Activated T-cell treated with anti-CD3 and anti-CD28 coated beads, Interleukin-2, amount 50 U/mL, for 72 hours (primary cell): ENCODE results near the gene ATXN7L3B. TPM values are rescaled to one million over a fixed set of nuclear protein-coding genes. Genes with fewer than 3 reads are reported as not detected.

ENCODE experiments used
- ATAC-seq, 2 donors: fragments of 150-1000 bp; cut with Tn5 transposase; replicated peaks in 1 of 2; 2 replicates each; pipeline ENCODE4 v1.10.0; 2021; ENCODE audit warnings: moderate library complexity in 2 of 2, mild to moderate bottlenecking in 1 of 2
- DNase-seq, 2 donors: peaks; one replicate each; pipeline ENCODE4 v3.0.0; 2021 to 2022; ENCODE audit warnings: mixed read lengths in 1 of 2
- H3K27ac Mint-ChIP-seq: one replicate; pipeline ENCODE4 v1.8.0; 2022; ENCODE audit warnings: mild to moderate bottlenecking, moderate library complexity, mixed read lengths
- H3K27me3 Mint-ChIP-seq: one replicate; pipeline ENCODE4 v1.8.0; 2022; ENCODE audit warnings: low read depth, mixed read lengths
- H3K36me3 Mint-ChIP-seq, 2 donors: one replicate each; pipeline ENCODE4 v1.8.0; 2022; ENCODE audit warnings: mixed read lengths in 2 of 2, mild to moderate bottlenecking in 1 of 2; ENCODE audit not compliant: insufficient read depth in 2 of 2
- H3K4me1 Mint-ChIP-seq: one replicate; pipeline ENCODE4 v1.8.0; 2022; ENCODE audit warnings: low read depth, mixed read lengths
- H3K4me3 Mint-ChIP-seq, 2 donors: one replicate each; pipeline ENCODE4 v1.8.0; 2022; ENCODE audit warnings: mild to moderate bottlenecking in 2 of 2, mixed read lengths in 2 of 2, moderate library complexity in 2 of 2
- H3K9me3 Mint-ChIP-seq, 2 donors: one replicate each; pipeline ENCODE4 v1.8.0; 2022; ENCODE audit warnings: mixed read lengths in 2 of 2
- total RNA-seq, 2 donors: library from RNA; stranded (reverse); gene quantifications; one replicate each; pipeline ENCODE4 v1.2.3, GENCODE V29; 2022

The ATXN7L3B gene
- total RNA-seq, 2 donors from 2014 or later: 25.6 to 28.8 TPM

DNA sequence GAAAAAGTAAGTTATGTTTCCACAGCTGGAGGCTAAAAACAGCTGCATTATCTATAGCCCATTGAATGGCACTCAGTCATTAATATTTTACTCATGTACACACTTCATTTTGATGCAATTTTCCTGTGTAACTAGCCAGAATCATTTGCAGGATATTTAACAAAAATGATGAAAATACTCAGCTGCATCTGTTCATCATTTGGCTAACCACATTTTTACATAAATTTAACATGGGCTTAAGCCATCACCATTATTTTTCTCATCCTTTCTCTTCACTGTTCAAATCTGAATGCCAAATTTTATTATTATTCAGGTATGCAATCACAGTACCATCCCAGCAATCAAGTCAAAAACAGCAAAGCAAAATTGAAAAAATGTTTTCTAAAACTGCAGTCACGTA, 41.8 kb downstream of the ATXN7L3B start:
- ATAC-seq (no peak), DNase-seq (no peak)
- Mint-ChIP-seq H3K27ac (no peak overlapping the region), H3K9me3 (peaks cover 0 to 2% of the 10 kb centered on the region in 2 donors), H3K36me3 (no peaks in the 10 kb centered on the region), H3K27me3 (peaks cover 13% of the 10 kb centered on the region), H3K4me3 (no peak overlapping the region), H3K4me1 (no peaks in the 10 kb centered on the region)

DNA sequence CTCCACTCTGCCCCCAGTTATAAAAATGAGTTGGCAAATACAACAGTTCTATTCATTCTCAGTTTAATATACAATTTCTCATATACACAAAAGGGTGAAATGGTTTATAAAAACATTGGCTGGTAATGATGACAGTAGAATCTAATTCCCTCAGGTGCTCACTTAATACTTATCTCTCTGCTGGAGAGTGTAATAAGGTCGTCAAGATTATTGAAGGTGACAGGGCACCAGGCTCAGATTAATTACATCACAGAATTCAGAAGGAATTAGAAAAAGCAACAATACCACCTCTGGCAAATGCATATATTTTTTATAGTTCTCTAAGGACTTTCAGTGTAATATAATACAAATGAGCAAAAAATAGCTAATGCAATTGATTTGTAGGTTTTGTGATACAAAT, 42.3 kb downstream of the ATXN7L3B start:
- Mint-ChIP-seq H3K4me1 (no peaks in the 10 kb centered on the region), H3K9me3 (peaks cover 0 to 2% of the 10 kb centered on the region in 2 donors), H3K27me3 (peaks cover 13% of the 10 kb centered on the region), H3K36me3 (no peaks in the 10 kb centered on the region), H3K27ac (no peak overlapping the region), H3K4me3 (no peak overlapping the region)
- ATAC-seq (no peak), DNase-seq (no peak)

DNA sequence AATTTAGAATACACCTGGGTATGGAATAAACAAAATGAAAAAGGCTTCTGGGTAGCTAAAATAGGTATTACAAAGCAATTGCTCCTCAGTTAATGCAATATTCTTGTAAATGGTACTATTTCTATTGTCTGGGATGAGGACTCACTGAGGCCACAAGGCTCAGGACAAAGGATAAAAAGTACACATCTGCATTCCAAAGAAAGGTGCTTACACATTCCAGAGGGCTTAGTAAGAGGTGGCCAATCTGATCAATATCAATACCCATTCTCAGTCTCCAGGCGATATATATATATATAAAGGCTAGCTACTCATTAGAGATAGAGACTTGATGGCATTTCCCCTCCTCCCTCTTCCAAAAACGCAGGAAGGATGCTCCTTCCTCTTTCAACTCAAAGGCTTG, 43.8 kb downstream of the ATXN7L3B start:
- H3K9me3 Mint-ChIP-seq: no peaks in the 10 kb centered on the region
- no peak for ATAC-seq
- H3K27ac Mint-ChIP-seq: no peak overlapping the region
- H3K4me1 Mint-ChIP-seq: no peaks in the 10 kb centered on the region
- no peak for DNase-seq
- H3K36me3 Mint-ChIP-seq: no peaks in the 10 kb centered on the region
- H3K4me3 Mint-ChIP-seq: no peak overlapping the region
- H3K27me3 Mint-ChIP-seq: peaks cover 7% of the 10 kb centered on the region

DNA sequence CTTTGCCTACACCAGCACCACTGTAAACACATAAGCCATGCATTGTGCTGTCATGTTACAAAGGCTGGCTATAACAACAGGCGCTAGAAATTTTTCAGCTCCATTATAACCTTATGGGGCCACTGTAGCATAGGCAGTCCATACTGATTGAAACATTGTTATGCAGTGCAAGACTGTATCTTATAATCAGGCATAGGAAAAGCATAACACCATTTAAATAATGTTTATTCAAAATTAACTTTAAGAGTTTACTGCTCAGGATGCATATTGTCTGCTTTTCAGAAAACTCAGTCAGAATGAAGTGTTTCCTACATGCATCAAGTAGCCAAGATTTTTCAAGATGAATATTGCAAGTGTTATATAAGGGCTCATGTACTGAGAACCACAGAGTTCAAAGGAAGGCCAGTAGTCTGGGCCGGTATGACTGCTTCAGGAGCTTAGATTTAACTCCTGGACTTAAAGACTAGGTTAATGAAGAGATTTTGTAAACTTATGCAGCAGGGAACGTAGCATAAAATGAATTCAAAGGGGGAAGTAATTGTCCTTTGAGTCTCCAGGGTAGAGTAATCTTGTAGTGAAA, 46.9 kb downstream of the ATXN7L3B start:
- Mint-ChIP-seq H3K27ac (no peak overlapping the region), H3K27me3 (no peaks in the 10 kb centered on the region), H3K4me3 (no peak overlapping the region), H3K36me3 (no peaks in the 10 kb centered on the region), H3K4me1 (no peaks in the 10 kb centered on the region), H3K9me3 (no peaks in the 10 kb centered on the region)
- ATAC-seq: no peak
- DNase-seq: no peak

DNA sequence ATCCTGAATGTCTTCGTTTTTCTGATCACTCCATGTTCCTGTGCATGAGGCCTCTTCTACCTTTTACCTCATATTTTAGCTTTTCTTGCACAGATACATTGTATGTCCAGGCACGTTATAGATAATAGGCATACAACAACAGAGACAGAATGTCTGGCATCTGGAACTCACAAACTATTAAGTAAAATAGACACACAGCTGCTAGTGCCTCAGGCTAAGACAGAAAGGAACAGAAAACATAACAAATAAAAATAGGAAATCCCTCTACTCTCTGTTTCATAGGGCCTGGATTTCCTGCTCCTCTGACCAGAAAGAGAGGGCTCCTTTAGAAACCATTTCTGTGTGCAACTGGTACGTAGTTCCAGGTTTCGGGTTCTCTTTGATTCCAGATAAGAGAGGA, 48.6 kb downstream of the ATXN7L3B start:
- no peak for DNase-seq
- Mint-ChIP-seq H3K36me3 (no peaks in the 10 kb centered on the region), H3K27me3 (no peaks in the 10 kb centered on the region), H3K4me3 (no peak overlapping the region), H3K9me3 (no peaks in the 10 kb centered on the region), H3K4me1 (no peaks in the 10 kb centered on the region), H3K27ac (no peak overlapping the region)
- no peak for ATAC-seq
